Stomach smooth muscle (tissue), 2 donors: ENCODE measurements around the gene NR1I3.

Experiments used
- H3K27ac ChIP-seq: one replicate; pipeline ENCODE4 v1.7.0; 2013; ENCODE audit warnings: mild to moderate bottlenecking, low read length, inconsistent platforms
- H3K27me3 ChIP-seq, 2 donors: one replicate each; pipeline ENCODE4 v1.7.0; 2013; ENCODE audit warnings: low read length in 2 of 2; ENCODE audit not compliant: insufficient read depth in 2 of 2, control insufficient read depth in 1 of 2
- H3K36me3 ChIP-seq, 2 donors: one replicate each; pipeline ENCODE4 v1.7.0; 2013; ENCODE audit warnings: low read length in 2 of 2; ENCODE audit not compliant: control insufficient read depth in 2 of 2, insufficient read depth in 2 of 2
- H3K4me1 ChIP-seq: one replicate; pipeline ENCODE4 v1.7.0; 2013; ENCODE audit warnings: low read length; ENCODE audit not compliant: control insufficient read depth, insufficient read depth
- H3K4me3 ChIP-seq, 2 donors: one replicate each; pipeline ENCODE4 v1.7.0; 2013; ENCODE audit warnings: low read length in 2 of 2
- H3K9ac ChIP-seq, 2 donors: one replicate each; pipeline ENCODE4 v1.7.0; 2013; ENCODE audit warnings: low read length in 2 of 2, mild to moderate bottlenecking in 1 of 2
- H3K9me3 ChIP-seq, 2 donors: one replicate each; pipeline ENCODE4 v1.7.0; 2013; ENCODE audit warnings: low read length in 2 of 2; ENCODE audit not compliant: control insufficient read depth in 2 of 2
- donor health status: healthy.
- donor health status: Pancreatic carcinoma.

The NR1I3 gene

GRCh38 chr1:161238039-161238473 is at the start of gene NR1I3:
Gene NR1I3, minus strand, starts transcription at chr1:161238203. Its CDS starts 1,638 bp downstream, at chr1:161236565.
- Histone ChIP-seq H3K4me1 (no peaks in the 10 kb centered on the region), H3K36me3 (no peaks in the 10 kb centered on the region), H3K9me3 (no peaks in the 10 kb centered on the region), H3K4me3 (no peak within 1 kb of the TSS), H3K27me3 (peaks cover 0 to 5% of the 10 kb centered on the region in 2 donors), H3K9ac (no peak within 1 kb of the TSS), H3K27ac (no peak within 1 kb of the TSS)

GRCh38 chr1:161287482-161288054 is 49.6 kb upstream of the NR1I3 start:
- Histone ChIP-seq H3K9me3 (no peaks in the 10 kb centered on the region), H3K27ac (no peak overlapping the region), H3K4me3 (no peak overlapping the region), H3K36me3 (peaks cover 0 to 3% of the 10 kb centered on the region in 2 donors), H3K9ac (no peak overlapping the region), H3K27me3 (no peaks in the 10 kb centered on the region), H3K4me1 (no peaks in the 10 kb centered on the region)

GRCh38 chr1:161285521-161285920 is 47.5 kb upstream of the NR1I3 start:
- peaks cover 0 to 3% of the 10 kb centered on the region in 2 donors for H3K36me3 ChIP-seq
- H3K9ac ChIP-seq, result no peak overlapping the region
- no peaks in the 10 kb centered on the region for H3K4me1 ChIP-seq
- H3K4me3 ChIP-seq, result no peak overlapping the region
- no peaks in the 10 kb centered on the region for H3K27me3 ChIP-seq
- H3K27ac ChIP-seq, result no peak overlapping the region
- H3K9me3 ChIP-seq, result no peaks in the 10 kb centered on the region

GRCh38 chr1:161285113-161285512 is 47.1 kb upstream of the NR1I3 start:
- no peak overlapping the region for H3K4me3 ChIP-seq
- H3K4me1 ChIP-seq, result no peaks in the 10 kb centered on the region
- no peak overlapping the region for H3K9ac ChIP-seq
- H3K27ac ChIP-seq, result no peak overlapping the region
- H3K36me3 ChIP-seq, result peaks cover 0 to 3% of the 10 kb centered on the region in 2 donors
- H3K9me3 ChIP-seq, result no peaks in the 10 kb centered on the region
- no peaks in the 10 kb centered on the region for H3K27me3 ChIP-seq

GRCh38 chr1:161282991-161283390 is 45.0 kb upstream of the NR1I3 start:
- H3K27ac ChIP-seq, result no peak overlapping the region
- no peaks in the 10 kb centered on the region for H3K9me3 ChIP-seq
- no peaks in the 10 kb centered on the region for H3K27me3 ChIP-seq
- H3K4me1 ChIP-seq, result no peaks in the 10 kb centered on the region
- peaks cover 0 to 3% of the 10 kb centered on the region in 2 donors for H3K36me3 ChIP-seq
- no peak overlapping the region for H3K9ac ChIP-seq
- no peak overlapping the region for H3K4me3 ChIP-seq

GRCh38 chr1:161274874-161275273 is 36.9 kb upstream of the NR1I3 start:
- no peaks in the 10 kb centered on the region for H3K9me3 ChIP-seq
- H3K9ac ChIP-seq, result no peak overlapping the region
- H3K4me3 ChIP-seq, result no peak overlapping the region
- peaks cover 10% of the 10 kb centered on the region for H3K4me1 ChIP-seq
- H3K27me3 ChIP-seq, result no peaks in the 10 kb centered on the region
- H3K36me3 ChIP-seq, result no peaks in the 10 kb centered on the region
- no peak overlapping the region for H3K27ac ChIP-seq

- Histone ChIP-seq H3K4me1 (peaks cover 10% of the 10 kb centered on the region), H3K27ac (no peak overlapping the region), H3K27me3 (no peaks in the 10 kb centered on the region), H3K36me3 (no peaks in the 10 kb centered on the region), H3K4me3 (no peak overlapping the region), H3K9ac (no peak overlapping the region), H3K9me3 (no peaks in the 10 kb centered on the region)
Observed at GRCh38 chr1:161273402-161273801, 35.4 kb upstream of the NR1I3 start.

GRCh38 chr1:161267321-161267720 is 29.3 kb upstream of the NR1I3 start:
- Histone ChIP-seq H3K9ac (peak overlapping the region in 1 of 2 donors; percentile 29), H3K9me3 (no peaks in the 10 kb centered on the region), H3K27me3 (no peaks in the 10 kb centered on the region), H3K4me1 (peaks cover 16% of the 10 kb centered on the region), H3K4me3 (no peak overlapping the region), H3K36me3 (no peaks in the 10 kb centered on the region), H3K27ac (peak overlapping the region; percentile 66)

- Histone ChIP-seq H3K9ac (peak overlapping the region; percentile 29 to 46), H3K27ac (peak overlapping the region; percentile 66), H3K4me3 (peak overlapping the region in 1 of 2 donors; percentile 34), H3K9me3 (no peaks in the 10 kb centered on the region), H3K27me3 (no peaks in the 10 kb centered on the region), H3K4me1 (peaks cover 18% of the 10 kb centered on the region), H3K36me3 (no peaks in the 10 kb centered on the region)
Observed at GRCh38 chr1:161266836-161267235, 28.8 kb upstream of the NR1I3 start.

GRCh38 chr1:161266202-161266601 is 28.2 kb upstream of the NR1I3 start:
- Histone ChIP-seq H3K36me3 (no peaks in the 10 kb centered on the region), H3K4me1 (peaks cover 24% of the 10 kb centered on the region), H3K4me3 (peak overlapping the region; percentile 11 to 35), H3K27ac (peak overlapping the region; percentile 66), H3K9ac (no peak overlapping the region), H3K9me3 (no peaks in the 10 kb centered on the region), H3K27me3 (no peaks in the 10 kb centered on the region)

GRCh38 chr1:161265305-161265704 is 27.3 kb upstream of the NR1I3 start:
- Histone ChIP-seq H3K27ac (no peak overlapping the region), H3K9ac (no peak overlapping the region), H3K4me3 (no peak overlapping the region), H3K27me3 (no peaks in the 10 kb centered on the region), H3K4me1 (peaks cover 30% of the 10 kb centered on the region), H3K9me3 (no peaks in the 10 kb centered on the region), H3K36me3 (no peaks in the 10 kb centered on the region)
